ENCODE data around the gene FKRP.

Gene FKRP

DNA sequence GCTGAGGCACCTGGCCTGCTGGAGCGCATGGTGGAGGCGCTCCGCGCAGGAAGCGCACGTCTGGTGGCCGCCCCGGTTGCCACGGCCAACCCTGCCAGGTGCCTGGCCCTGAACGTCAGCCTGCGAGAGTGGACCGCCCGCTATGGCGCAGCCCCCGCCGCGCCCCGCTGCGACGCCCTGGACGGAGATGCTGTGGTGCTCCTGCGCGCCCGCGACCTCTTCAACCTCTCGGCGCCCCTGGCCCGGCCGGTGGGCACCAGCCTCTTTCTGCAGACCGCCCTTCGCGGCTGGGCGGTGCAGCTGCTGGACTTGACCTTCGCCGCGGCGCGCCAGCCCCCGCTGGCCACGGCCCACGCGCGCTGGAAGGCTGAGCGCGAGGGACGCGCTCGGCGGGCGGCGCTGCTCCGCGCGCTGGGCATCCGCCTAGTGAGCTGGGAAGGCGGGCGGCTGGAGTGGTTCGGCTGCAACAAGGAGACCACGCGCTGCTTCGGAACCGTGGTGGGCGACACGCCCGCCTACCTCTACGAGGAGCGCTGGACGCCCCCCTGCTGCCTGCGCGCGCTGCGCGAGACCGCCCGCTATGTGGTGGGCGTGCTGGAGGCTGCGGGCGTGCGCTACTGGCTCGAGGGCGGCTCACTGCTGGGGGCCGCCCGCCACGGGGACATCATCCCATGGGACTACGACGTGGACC, 10.1 kb downstream of the FKRP start:
- TF ChIP-seq TEAD4 (IDR thresholded peaks at IDR 0.05): no peak
- no peak for TF ChIP-seq TAF1 (IDR thresholded peaks at IDR 0.05; ENCODE audit: low read depth)
- TF ChIP-seq ZBTB7A (IDR thresholded peaks at IDR 0.05; ENCODE audit: low read depth): no peak
- no peak for TF ChIP-seq TCF12 (IDR thresholded peaks at IDR 0.05; ENCODE audit: low read depth)

DNA sequence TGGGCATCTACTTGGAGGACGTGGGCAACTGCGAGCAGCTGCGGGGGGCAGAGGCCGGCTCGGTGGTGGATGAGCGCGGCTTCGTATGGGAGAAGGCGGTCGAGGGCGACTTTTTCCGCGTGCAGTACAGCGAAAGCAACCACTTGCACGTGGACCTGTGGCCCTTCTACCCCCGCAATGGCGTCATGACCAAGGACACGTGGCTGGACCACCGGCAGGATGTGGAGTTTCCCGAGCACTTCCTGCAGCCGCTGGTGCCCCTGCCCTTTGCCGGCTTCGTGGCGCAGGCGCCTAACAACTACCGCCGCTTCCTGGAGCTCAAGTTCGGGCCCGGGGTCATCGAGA, 10.7 kb downstream of the FKRP start:
- TF ChIP-seq YY1 (IDR thresholded peaks at IDR 0.05; ENCODE audit: low read depth): no peak
- no peak for TF ChIP-seq TCF12 (IDR thresholded peaks at IDR 0.05; ENCODE audit: low read depth)
- TF ChIP-seq EGR1 (IDR thresholded peaks at IDR 0.05): no peak
- no peak for TF ChIP-seq TAF1 (IDR thresholded peaks at IDR 0.05; ENCODE audit: low read depth)
- TF ChIP-seq TEAD4 (IDR thresholded peaks at IDR 0.05): no peak
- no peak for TF ChIP-seq FOXM1 (IDR thresholded peaks at IDR 0.05; ENCODE audit: borderline replicate concordance, low read depth)
- TF ChIP-seq CEBPB (IDR thresholded peaks at IDR 0.05): no peak
- no peak for TF ChIP-seq CREB1 (IDR thresholded peaks at IDR 0.05; ENCODE audit: low read depth)
- TF ChIP-seq, protein P1, sequence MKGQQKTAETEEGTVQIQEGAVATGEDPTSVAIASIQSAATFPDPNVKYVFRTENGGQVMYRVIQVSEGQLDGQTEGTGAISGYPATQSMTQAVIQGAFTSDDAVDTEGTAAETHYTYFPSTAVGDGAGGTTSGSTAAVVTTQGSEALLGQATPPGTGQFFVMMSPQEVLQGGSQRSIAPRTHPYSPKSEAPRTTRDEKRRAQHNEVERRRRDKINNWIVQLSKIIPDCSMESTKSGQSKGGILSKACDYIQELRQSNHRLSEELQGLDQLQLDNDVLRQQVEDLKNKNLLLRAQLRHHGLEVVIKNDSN (IDR thresholded peaks at IDR 0.05): no peak

DNA sequence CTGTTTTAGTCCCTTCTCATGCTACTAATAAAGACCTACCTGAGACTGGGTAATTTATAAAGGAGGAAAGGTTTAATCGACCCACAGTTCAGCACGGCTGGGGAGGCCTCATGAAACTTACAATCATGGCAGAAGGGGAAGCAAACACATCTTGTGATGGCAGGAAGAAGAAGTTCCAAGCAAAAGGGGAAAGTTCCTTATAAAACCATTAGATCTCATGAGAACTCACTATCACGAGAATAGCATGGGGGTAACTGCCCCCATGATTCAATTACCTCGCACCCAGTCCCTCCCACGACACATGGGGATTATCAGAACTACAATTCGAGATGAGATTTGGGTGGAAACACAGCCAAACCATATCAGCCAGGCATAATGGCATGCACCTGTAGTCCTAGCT, 13.3 kb downstream of the FKRP start:
- TF ChIP-seq ZBTB7A (IDR thresholded peaks at IDR 0.05; ENCODE audit: low read depth) (no peak), FOXM1 (IDR thresholded peaks at IDR 0.05; ENCODE audit: borderline replicate concordance, low read depth) (no peak)
- TF ChIP-seq, protein P2, sequence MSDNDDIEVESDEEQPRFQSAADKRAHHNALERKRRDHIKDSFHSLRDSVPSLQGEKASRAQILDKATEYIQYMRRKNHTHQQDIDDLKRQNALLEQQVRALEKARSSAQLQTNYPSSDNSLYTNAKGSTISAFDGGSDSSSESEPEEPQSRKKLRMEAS (IDR thresholded peaks at IDR 0.05): no peak

DNA sequence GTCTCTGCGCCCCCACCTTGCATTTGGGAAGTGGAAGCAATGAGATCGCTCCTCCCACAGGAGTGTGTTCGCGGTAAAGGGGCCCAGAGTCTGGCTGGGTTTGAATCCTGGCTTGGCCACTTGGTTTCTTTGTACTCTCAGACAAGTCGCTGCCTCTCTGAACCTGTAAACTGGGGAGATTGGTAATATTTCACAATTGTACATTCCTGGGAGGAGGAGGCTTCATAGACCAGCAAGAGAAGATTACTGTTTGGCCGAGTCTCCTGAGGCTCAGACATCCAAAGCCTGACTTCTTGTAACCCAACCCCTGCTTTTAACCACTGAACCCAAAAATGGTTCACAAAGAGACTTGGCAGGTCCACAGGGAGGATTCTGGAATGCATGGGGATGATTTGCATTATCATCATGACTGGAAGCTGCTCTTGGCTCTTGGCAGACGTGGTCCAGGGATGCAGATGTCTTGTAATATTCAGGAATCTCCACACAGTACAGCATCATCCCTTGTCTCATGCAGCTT, 14.0 kb downstream of the FKRP start:
- no peak for TF ChIP-seq FOXM1 (IDR thresholded peaks at IDR 0.05; ENCODE audit: borderline replicate concordance, low read depth)
- no peak for TF ChIP-seq CREB1 (IDR thresholded peaks at IDR 0.05; ENCODE audit: low read depth)
- no peak for TF ChIP-seq TEAD4 (IDR thresholded peaks at IDR 0.05)
- TF ChIP-seq, protein P2 (IDR thresholded peaks at IDR 0.05): no peak

DNA sequence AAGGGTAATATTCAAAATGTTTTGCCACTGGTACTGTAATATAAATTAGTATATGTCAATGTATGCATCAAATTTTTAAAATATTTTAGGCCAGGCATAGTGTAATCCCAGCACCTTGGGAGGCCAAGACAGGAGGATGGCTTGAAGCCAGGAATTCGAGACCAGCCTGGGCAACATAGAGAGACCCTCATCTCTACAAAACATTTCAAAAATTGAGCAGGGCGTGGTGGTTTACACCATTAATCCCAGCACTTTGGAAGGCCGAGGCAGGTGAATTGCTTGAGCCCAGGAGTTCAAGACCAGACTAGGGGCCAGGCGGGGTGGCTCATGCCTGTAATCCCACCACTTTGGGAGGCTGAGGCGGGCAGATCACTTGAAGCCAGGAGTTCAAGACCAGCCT, 14.5 kb downstream of the FKRP start:
- no peak for TF ChIP-seq TEAD4 (IDR thresholded peaks at IDR 0.05)
- no peak for TF ChIP-seq NFIC (IDR thresholded peaks at IDR 0.05)
- TF ChIP-seq FOXM1 (IDR thresholded peaks at IDR 0.05; ENCODE audit: borderline replicate concordance, low read depth): no peak
- no peak for TF ChIP-seq TCF12 (IDR thresholded peaks at IDR 0.05; ENCODE audit: low read depth)
- TF ChIP-seq, protein P1 (IDR thresholded peaks at IDR 0.05): no peak
- TF ChIP-seq ZBTB7A (IDR thresholded peaks at IDR 0.05; ENCODE audit: low read depth): no peak
- no peak for TF ChIP-seq CREB1 (IDR thresholded peaks at IDR 0.05; ENCODE audit: low read depth)
- TF ChIP-seq, protein P2 (IDR thresholded peaks at IDR 0.05): no peak
- TF ChIP-seq TAF1 (IDR thresholded peaks at IDR 0.05; ENCODE audit: low read depth): no peak
- no peak for TF ChIP-seq YY1 (IDR thresholded peaks at IDR 0.05; ENCODE audit: low read depth)
- TF ChIP-seq EGR1 (IDR thresholded peaks at IDR 0.05): no peak
- TF ChIP-seq EP300 (IDR thresholded peaks at IDR 0.05; ENCODE audit: borderline replicate concordance): no peak
- TF ChIP-seq CEBPB (IDR thresholded peaks at IDR 0.05): no peak
- TF ChIP-seq, protein P3, sequence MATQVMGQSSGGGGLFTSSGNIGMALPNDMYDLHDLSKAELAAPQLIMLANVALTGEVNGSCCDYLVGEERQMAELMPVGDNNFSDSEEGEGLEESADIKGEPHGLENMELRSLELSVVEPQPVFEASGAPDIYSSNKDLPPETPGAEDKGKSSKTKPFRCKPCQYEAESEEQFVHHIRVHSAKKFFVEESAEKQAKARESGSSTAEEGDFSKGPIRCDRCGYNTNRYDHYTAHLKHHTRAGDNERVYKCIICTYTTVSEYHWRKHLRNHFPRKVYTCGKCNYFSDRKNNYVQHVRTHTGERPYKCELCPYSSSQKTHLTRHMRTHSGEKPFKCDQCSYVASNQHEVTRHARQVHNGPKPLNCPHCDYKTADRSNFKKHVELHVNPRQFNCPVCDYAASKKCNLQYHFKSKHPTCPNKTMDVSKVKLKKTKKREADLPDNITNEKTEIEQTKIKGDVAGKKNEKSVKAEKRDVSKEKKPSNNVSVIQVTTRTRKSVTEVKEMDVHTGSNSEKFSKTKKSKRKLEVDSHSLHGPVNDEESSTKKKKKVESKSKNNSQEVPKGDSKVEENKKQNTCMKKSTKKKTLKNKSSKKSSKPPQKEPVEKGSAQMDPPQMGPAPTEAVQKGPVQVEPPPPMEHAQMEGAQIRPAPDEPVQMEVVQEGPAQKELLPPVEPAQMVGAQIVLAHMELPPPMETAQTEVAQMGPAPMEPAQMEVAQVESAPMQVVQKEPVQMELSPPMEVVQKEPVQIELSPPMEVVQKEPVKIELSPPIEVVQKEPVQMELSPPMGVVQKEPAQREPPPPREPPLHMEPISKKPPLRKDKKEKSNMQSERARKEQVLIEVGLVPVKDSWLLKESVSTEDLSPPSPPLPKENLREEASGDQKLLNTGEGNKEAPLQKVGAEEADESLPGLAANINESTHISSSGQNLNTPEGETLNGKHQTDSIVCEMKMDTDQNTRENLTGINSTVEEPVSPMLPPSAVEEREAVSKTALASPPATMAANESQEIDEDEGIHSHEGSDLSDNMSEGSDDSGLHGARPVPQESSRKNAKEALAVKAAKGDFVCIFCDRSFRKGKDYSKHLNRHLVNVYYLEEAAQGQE (IDR thresholded peaks at IDR 0.05; ENCODE audit: low read depth): no peak
- no peak for TF ChIP-seq RAD21 (IDR thresholded peaks at IDR 0.05; ENCODE audit: low read depth)

DNA sequence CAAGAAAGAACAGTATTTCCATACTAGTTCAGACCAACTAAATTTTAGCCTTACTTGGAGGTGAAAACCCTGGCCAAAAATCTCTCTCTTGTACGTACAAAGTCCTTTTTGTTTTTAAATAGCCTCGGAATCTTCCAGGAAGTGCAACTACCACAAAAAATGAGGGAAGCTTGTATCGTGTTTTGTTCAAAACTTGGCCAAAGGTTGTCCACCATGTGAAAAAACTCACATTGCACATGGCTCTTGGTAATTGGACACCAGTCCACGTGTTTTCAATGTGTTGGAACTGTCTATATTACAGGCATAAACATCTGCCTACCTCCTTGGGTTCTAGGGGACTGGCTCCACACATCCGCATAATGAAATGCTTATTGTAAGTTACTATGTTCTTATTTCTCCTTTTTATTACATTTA, 15.6 kb downstream of the FKRP start:
- no peak for TF ChIP-seq YY1 (IDR thresholded peaks at IDR 0.05; ENCODE audit: low read depth)
- TF ChIP-seq CEBPB (IDR thresholded peaks at IDR 0.05): no peak
- TF ChIP-seq FOXM1 (IDR thresholded peaks at IDR 0.05; ENCODE audit: borderline replicate concordance, low read depth): no peak
- TF ChIP-seq TCF12 (IDR thresholded peaks at IDR 0.05; ENCODE audit: low read depth): no peak
- no peak for TF ChIP-seq CREB1 (IDR thresholded peaks at IDR 0.05; ENCODE audit: low read depth)
- TF ChIP-seq, protein P2 (IDR thresholded peaks at IDR 0.05): no peak
- TF ChIP-seq EP300 (IDR thresholded peaks at IDR 0.05; ENCODE audit: borderline replicate concordance): no peak
- TF ChIP-seq, protein P1 (IDR thresholded peaks at IDR 0.05): no peak
- TF ChIP-seq TAF1 (IDR thresholded peaks at IDR 0.05; ENCODE audit: low read depth): no peak
- TF ChIP-seq EGR1 (IDR thresholded peaks at IDR 0.05): no peak
- TF ChIP-seq, protein P3 (IDR thresholded peaks at IDR 0.05; ENCODE audit: low read depth): no peak
- TF ChIP-seq NFIC (IDR thresholded peaks at IDR 0.05): no peak
